Tibial artery (tissue), 4 donors: ENCODE data around the gene OARD1.
"Not testable (repeated sequence)": the region's sequence is repeated elsewhere in the genome, so short reads cannot be mapped to it uniquely, and the experiment has no call there.

ENCODE experiments used
- DNase-seq, 2 donors: peaks; one replicate each; pipeline ENCODE4 v3.0.0-alpha.2; 2019
- H3K27ac ChIP-seq, 2 donors: fragments of 200-600 bp; sonication (generic) in 1 of 2; 1 replicate in 1 of 2; 2 replicates in 1 of 2; pipeline ENCODE4 v1.5.1; 2018 to 2019; ENCODE audit warnings: mild to moderate bottlenecking in 1 of 2
- H3K27me3 ChIP-seq, 2 donors: fragments of 200-600 bp; sonication (generic) in 1 of 2; one replicate each; pipeline versions ENCODE4 v1.5.1 to v1.6.0; 2016 to 2019
- H3K36me3 ChIP-seq, 3 donors: fragments of 200-600 bp; sonication (generic) in 2 of 3; one replicate each; pipeline ENCODE4 v1.5.1; 2016 to 2019; ENCODE audit warnings: mild to moderate bottlenecking in 2 of 3
- H3K4me1 ChIP-seq, 4 donors: fragments of 200-600 bp; sonication (generic) in 2 of 4; 1 replicate in 3 of 4; 2 replicates in 1 of 4; pipeline ENCODE4 v1.5.1; 2016 to 2019
- H3K4me3 ChIP-seq, 2 donors: fragments of 200-600 bp; sonication (generic) in 1 of 2; 1 replicate in 1 of 2; 2 replicates in 1 of 2; pipeline ENCODE4 v1.5.1; 2018 to 2019; ENCODE audit warnings: mild to moderate bottlenecking in 2 of 2
- H3K9me3 ChIP-seq, 3 donors: fragments of 200-600 bp; sonication (generic) in 1 of 3; one replicate each; pipeline ENCODE4 v1.5.1; 2016 to 2019
- CTCF ChIP-seq, 2 experiments: fragments of 200-600 bp in 1 of 2; fragments of 450-650 bp in 1 of 2; IDR thresholded peaks; one replicate each; pipeline ENCODE4 v1.5.1; 2017 to 2019; ENCODE audit warnings: antibody characterized with exemption in 2 of 2, mild to moderate bottlenecking in 1 of 2, moderate library complexity in 1 of 2
- intact Hi-C: fragments of 100-400 bp; cut with DNase I; formaldehyde crosslinking; loops from one replicate; pipeline ENCODE4 v1.15.0; 2023; ENCODE audit warnings: low total_unique reads

Gene OARD1

DNA sequence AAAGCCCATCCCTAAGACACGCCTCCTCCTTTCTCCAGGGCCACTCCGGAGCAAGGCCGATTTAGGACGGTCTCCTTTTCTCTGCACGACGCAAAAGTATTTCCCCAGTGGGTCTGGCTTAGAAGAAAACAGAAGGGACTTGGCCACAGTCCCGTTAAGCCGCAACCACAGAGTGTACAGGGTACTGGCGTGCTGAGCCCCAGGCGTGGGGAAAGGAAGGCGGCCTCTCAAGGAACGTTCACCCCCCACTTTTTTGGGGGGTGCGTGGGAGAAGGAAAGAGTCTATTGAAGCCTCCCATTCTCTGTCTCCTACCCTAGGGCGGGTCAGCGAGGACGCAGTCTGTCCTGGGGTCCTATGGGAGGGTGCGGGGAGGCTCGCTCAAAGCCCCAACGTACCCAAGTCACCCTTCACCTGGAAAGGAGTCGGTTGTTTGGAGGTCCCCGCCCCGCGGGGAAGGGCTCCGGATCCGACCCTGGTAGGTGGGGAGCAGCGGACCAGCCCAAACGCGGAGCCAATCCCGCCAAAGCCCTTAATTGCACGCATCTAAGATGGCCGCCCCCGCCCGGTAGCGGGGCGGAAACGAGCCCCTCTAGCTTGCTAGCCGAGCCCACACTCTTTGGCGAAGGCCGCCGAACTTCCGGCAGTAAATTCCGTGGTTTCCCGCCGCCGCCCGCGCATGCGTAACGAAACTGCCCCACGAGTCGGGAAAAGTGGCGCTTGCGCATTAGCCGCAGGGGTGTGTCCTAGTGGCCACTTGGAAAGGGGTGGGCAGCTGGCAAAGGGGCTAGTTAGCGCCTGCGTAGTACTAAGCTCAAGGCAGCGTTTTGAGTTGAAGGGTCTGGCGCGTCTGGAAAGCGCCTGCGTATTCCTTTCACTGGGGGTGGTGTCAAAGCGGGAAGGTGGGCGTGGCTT lies at the start of gene OARD1:
OARD1 (minus strand) TSS at position 434 of the 913 bp plus-strand sequence. CDS start 722 bp downstream, outside the sequence.
- intact Hi-C loops, result no loop called here
- TF ChIP-seq CTCF (IDR thresholded peaks at IDR 0.05), result no peak
- peaks cover 5 to 39% (median 25%) of the 10 kb centered on the region in 4 donors for H3K4me1 ChIP-seq

GRCh38 chr6:41120058-41120457 lies 47.9 kb upstream of the OARD1 start:
- no peak for TF ChIP-seq CTCF (IDR thresholded peaks at IDR 0.05)
- Histone ChIP-seq H3K36me3 (peaks cover 0 to 17% (median 14%) of the 10 kb centered on the region in 3 donors), H3K4me3 (no peak overlapping the region), H3K27me3 (no peaks in the 10 kb centered on the region), H3K9me3 (no peaks in the 10 kb centered on the region), H3K27ac (no peak overlapping the region), H3K4me1 (no peaks in the 10 kb centered on the region)
- intact Hi-C loops, result no loop called here
- no peak for DNase-seq

More for the DNA sequence above, at the start of gene OARD1:
- peak; percentile 99 to 100 for DNase-seq
- peaks cover 0 to 22% (median 0%) of the 10 kb centered on the region in 3 donors for H3K36me3 ChIP-seq
- peak within 1 kb of the TSS; percentile 99 for H3K27ac ChIP-seq
- no peaks in the 10 kb centered on the region for H3K9me3 ChIP-seq
- H3K27me3 ChIP-seq, result no peaks in the 10 kb centered on the region
- H3K4me3 ChIP-seq, result peak within 1 kb of the TSS; percentile 85 to 89

- H3K9me3 ChIP-seq, result no peaks in the 10 kb centered on the region
- H3K27ac ChIP-seq, result no peak overlapping the region
- peaks cover 0 to 17% (median 11%) of the 10 kb centered on the region in 3 donors for H3K36me3 ChIP-seq
- intact Hi-C loops, result no loop called here
- H3K4me1 ChIP-seq, result no peaks in the 10 kb centered on the region
- no peak for TF ChIP-seq CTCF (IDR thresholded peaks at IDR 0.05)
- H3K4me3 ChIP-seq, result no peak overlapping the region
- no peak for DNase-seq
- no peaks in the 10 kb centered on the region for H3K27me3 ChIP-seq
These were observed 47.4 kb upstream of the OARD1 start for GRCh38 chr6:41119508-41119907.

GRCh38 chr6:41115027-41115426 lies 42.9 kb upstream of the OARD1 start:
- DNase-seq, H3K9me3 ChIP-seq, H3K4me3 ChIP-seq, intact Hi-C loops, H3K27me3 ChIP-seq, H3K4me1 ChIP-seq, H3K27ac ChIP-seq, H3K36me3 ChIP-seq: not testable (repeated sequence)

- Histone ChIP-seq H3K4me3 (no peak overlapping the region), H3K4me1 (no peaks in the 10 kb centered on the region), H3K36me3 (peaks cover 0 to 12% (median 7%) of the 10 kb centered on the region in 3 donors), H3K9me3 (no peaks in the 10 kb centered on the region), H3K27me3 (no peaks in the 10 kb centered on the region), H3K27ac (no peak overlapping the region)
- no peak for DNase-seq
- no peak for TF ChIP-seq CTCF (IDR thresholded peaks at IDR 0.05)
- intact Hi-C loops, result no loop called here
These were observed 38.9 kb upstream of the OARD1 start for GRCh38 chr6:41111017-41111416.

DNA sequence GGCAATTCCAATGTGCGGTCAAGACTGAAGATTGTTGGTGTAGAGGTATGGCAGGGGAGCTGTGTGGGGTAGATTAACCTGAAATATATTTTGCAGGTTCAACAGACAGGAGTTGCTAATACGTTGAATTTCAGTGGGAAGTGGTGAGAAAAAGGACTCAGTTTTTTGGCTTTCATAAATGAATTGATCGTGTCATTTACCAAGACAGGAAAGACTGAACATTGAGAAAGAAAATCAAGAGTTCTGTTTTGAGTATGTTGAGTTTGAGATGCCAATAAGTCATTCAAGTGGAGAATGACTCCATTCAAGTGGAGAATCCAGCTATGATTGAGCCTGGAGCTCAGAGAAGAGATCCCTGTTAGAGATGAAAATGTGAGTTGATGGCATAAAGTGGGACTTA lies 31.7 kb upstream of the OARD1 start:
- no peak for DNase-seq
- H3K4me1 ChIP-seq, result peaks cover 0 to 6% (median 0%) of the 10 kb centered on the region in 4 donors
- no peaks in the 10 kb centered on the region for H3K27me3 ChIP-seq
- intact Hi-C loops, result no loop called here
- H3K27ac ChIP-seq, result no peak overlapping the region
- H3K36me3 ChIP-seq, result peaks cover 0 to 20% (median 18%) of the 10 kb centered on the region in 3 donors
- H3K9me3 ChIP-seq, result no peaks in the 10 kb centered on the region
- H3K4me3 ChIP-seq, result no peak overlapping the region
- TF ChIP-seq CTCF (IDR thresholded peaks at IDR 0.05), result no peak
